GM18867 (cell line): ENCODE measurements around the gene VKORC1.

Experiments
- ATAC-seq: cut with Tn5 transposase; IDR thresholded peaks from one replicate; pipeline ENCODE4 v1.9.1; 2021; ENCODE audit warnings: mild to moderate bottlenecking, moderate library complexity; ENCODE audit not compliant: unreplicated experiment

Gene VKORC1

DNA sequence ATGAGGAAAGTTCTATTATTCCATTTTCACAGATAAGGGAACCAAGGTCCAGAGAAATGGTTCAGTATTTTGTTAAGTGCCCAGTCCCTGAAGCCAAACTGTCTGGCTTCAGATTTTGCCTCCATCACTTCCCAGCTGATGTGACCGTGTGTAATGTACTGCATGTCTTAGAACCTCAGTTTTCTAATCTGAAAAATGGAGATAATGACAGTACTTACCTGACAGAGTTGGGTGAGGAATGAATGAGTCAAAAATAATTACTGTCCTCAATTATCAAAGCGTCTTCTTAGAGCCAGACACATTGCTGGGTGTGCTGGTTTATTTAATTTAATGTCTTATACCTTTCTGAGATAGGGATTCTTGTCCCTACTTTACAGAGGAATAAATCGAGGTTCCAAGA, 27.3 kb downstream of the VKORC1 start:
- no peak for ATAC-seq

- ATAC-seq: no peak
Measured at GRCh38 chr16:31064882-31065461, 29.6 kb downstream of the VKORC1 start.

- ATAC-seq: no peak
Measured at GRCh38 chr16:31063843-31064611, 30.6 kb downstream of the VKORC1 start.

- no peak for ATAC-seq
Measured at GRCh38 chr16:31063495-31063842, 31.1 kb downstream of the VKORC1 start.

DNA sequence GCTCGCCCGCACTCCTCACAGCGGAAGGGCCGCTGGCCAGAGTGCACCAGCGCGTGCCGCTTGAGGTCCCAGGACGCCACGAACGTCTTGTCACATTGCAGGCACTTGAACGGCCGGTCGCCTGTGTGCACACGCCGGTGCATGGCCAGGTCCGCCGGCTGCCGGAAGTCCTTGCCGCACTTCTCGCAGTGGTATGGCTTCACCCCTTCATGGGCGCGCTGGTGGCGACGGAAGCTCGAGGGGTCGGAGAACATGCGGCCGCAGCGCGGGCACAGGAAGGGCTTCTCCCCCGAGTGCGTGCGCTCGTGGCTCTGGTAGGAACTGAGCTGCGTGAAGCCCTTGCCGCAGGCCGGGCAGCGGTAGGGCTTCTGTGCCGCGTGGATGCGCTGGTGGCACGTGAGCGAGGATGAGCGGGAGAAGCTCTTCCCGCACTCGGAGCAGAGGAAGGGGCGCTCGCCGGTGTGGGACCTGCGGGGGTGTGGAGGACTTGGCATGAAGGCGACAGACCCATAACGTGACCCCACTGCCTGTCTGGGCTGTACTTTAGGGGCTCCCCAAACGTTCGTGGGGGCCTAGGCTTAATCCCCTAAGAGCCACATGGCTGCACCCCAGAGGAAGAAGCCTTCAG, 32.7 kb downstream of the VKORC1 start:
- ATAC-seq: no peak

DNA sequence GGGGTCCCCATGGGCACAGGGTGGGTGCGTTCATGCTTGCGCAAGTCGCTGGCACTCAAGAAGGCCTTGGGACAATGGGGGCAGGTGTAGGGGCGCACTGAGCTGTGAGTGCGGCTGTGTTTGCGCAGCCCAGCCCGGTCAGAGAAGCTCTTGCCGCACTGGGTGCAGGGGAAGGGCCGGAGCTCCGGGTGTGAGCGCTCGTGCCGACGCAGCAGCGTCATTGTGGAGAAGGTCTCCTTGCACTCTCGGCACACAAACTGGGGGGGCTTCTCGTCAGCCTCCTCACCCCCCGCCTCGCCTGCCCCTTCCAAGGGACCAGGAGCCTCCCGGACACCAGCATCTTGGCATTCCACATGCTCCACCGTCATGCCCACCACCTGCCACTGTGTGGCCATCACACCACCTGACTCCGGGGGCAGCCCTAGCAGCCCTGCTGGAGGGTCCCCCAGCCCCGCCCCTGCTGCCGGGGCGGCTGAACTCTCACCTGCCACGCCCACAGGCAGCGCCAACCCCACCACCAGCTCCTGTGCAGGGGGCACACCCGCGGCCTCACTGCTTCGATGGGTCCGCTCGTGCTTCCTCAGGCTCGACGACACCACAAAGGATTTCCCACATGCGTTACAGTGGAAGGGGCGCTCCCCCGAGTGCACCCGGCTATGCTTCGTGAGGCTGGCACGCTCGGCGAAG, 33.3 kb downstream of the VKORC1 start:
- ATAC-seq: no peak

DNA sequence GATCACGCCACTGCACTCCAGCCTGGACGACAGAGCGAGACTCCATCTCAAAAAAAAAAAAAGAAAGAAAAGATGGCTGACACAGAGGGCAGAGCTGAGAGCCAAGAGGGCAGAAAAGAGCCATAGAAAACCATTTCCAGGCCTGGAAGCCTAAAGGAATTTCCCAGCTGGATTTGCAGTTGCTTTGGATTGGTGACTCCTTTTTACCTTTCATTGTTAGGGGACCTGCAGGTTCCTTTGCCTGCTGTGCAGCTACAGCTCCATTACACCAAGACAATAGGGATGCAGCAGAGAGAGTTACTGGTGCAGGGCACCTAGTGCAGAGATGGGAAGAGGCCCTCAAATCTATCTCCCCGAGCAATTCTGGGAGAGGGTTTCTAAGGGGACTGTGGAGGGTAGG, 39.0 kb downstream of the VKORC1 start:
- ATAC-seq: no peak

DNA sequence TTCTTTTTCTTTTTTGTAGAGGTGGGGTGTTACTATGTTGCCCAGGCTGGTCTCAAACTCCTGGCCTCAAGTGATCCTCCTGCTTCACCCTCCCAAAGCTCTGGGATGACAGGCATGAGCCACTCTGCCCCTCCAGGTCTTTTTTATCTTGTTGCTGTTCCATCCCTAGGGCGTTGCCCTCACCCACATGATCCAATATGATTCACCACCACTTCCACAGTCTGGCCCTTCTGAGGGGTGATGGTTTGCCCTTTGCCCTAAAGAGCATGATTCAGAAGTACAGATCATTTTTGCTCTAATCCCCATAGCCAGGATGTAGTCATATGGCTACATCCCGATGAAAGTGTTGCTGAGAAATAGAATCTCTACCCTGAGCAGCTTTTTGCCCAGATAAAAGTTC, 42.5 kb downstream of the VKORC1 start:
- no peak for ATAC-seq

DNA sequence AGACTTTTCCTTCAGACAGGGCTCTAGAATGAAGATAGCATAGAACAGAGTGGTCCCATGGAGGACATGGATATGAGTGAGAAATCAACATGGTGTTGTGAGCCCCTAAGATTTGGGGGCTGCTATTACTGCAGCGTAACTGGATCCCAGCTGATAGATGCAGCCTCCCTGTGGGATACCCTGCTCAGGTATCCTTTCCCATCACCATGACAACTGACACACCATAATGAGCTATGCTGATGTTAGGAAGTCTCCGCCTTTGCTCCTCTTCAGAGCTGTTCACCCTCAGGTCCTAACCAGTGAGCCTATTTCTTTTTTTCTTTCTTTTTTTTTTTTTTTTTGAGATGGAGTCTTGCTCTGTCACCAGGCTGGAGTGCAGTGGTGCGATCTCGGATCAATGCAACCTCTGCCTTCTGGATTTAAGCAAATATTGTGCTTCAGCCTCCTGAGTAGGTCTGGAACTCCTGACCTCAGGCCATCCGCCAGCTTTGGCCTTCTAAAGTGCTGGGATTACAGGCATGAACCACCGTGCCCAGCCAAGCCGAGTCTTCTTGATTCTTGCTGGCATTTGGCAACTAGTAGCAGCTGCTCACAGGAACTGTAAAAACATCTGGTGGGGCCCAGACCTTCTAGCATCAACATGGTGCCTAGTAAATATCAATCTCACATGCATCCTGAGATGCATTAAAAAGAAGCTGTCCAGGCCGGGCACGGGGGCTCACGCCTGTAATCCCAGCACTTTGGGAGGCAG, 44.1 kb downstream of the VKORC1 start:
- ATAC-seq: no peak

GRCh38 chr16:31043898-31044481, 50.6 kb downstream of the VKORC1 start:
- ATAC-seq: no peak

DNA sequence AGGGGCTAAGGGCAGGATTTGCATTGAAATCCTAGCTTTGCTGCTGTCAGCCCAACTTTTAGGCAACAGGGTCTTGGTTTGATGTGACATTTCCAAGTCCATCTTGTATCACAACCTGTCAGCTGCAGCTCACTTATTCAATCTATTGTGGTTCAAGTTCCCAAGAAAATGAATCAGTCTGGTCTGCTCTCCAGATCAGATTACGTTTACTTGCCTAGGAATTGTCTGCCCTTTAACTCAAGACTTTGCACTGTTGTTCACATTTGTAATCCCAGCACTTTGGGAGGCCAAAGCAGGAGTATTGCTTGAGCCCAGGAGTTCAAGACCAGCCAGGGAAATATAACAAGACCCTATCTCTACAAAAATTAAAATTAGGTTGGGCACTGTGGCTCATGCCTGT, 51.2 kb downstream of the VKORC1 start:
- ATAC-seq: no peak

DNA sequence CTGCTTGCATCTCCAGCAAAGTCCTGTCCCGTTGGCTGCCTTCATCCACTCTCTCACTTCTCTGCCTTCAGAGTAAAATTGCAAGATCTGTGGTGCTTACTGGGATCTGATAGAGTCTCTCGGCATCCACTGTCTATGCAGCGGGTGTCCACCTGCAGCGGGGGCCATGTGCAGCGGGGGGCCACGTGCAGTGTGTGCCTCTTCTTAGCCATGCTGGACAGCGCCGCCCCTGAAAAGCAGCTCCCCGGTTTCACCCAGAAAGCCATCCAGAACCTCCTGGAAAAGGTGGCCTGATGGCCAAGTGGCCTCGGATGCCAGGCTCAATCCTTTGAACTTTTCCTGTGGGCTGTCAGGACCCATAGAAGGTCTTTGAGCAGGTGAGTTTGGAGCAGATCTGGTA, 51.7 kb downstream of the VKORC1 start:
- no peak for ATAC-seq
